HG03039 (cell line): ENCODE data around the gene UCP2.

Source experiments
- ATAC-seq: cut with Tn5 transposase; IDR thresholded peaks from one replicate; pipeline ENCODE4 v1.9.1; 2021; ENCODE audit warnings: mild to moderate bottlenecking, moderate library complexity; ENCODE audit not compliant: unreplicated experiment

Gene UCP2

GRCh38 chr11:73972620-73973449 is 9.8 kb downstream of the UCP2 start:
- ATAC-seq: no peak

DNA sequence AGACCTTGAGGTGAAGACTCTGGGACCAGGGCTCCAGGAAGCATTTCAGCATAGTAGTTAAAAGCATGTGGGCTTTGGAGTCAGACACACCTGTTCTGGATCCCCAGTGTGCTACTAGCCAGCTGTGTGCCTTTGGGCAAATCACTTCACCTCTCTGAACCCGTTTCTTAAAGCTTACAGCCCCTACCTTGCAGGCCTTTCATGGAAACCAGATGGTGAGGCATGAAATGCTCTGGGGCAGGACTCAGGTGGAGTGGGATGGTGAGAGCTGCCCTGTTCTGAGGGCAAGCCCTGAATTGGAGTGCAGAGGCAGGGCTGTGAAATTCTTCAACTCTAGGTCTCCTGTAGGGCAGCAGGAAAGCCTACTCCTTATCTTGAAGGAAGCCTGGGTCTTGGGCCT is 10.5 kb downstream of the UCP2 start:
- ATAC-seq: no peak

DNA sequence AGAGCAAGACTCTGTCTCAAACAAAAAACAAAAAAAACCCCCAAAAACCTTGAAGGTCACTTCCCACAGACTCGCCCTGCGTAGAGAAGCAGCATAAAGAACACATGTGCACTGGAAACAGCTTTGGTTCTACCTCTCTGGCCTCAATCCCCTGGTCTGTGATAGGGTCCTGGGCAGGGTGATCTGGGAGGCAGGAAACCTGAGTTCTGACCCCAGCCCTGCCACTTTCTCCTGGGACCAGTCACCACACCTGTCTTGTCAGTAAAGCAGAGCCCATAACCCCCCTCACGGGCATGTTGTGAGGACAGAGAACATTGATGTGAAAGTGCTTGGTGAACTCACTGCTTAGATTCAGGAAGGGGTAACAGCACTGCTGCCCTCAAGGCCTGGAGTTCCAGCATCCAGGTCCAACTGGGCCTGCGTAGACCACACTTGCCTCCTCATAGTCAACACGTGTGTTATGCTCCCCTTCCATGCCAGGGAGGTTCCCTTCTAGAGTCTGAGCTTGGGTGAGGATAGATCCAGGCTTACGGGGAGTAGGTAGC is 11.4 kb downstream of the UCP2 start:
- no peak for ATAC-seq

DNA sequence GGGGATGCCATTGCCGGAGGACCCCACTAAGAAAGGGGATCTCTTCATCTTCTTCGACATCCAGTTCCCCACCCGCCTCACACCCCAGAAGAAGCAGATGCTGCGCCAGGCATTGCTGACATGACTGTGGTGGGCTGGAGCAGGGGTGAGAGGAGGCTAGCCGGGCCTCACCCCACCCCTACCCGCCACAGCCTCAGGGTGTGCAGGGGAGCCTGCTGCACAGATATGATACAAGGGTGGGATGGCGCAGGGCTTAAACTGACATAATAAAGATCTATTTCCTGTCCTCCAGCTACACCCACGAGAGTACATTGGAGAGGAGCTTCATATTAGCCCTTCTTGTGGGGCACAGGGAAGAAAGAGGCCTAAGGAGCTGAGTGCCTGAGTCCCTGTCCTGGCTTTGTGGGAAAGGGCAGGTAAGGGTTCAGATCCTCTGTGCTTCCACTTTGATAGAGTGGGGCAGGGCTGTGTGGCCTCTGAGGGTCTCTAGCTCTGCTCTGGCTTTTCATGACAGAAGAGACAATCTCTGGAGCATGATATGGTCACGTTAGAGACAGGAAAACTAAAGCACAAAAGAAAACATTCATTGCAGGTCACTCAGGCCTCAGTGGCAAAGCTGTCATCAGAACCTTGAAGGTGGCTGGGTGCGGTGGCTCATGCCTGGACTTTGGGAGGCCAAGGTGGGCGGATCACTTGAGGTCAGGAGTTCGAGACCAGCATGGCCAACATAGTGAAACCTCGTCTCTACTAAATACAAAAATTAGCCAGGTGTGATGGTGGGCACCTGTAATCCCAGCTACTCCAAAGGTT is 12.4 kb downstream of the UCP2 start:
- no peak for ATAC-seq

GRCh38 chr11:73969091-73969490 is 13.6 kb downstream of the UCP2 start:
- ATAC-seq: no peak

- ATAC-seq: no peak
Measured at GRCh38 chr11:73968356-73968966, 14.2 kb downstream of the UCP2 start.

GRCh38 chr11:73965764-73966121 is 16.9 kb downstream of the UCP2 start:
- ATAC-seq: no peak

- ATAC-seq: no peak
Measured at GRCh38 chr11:73965076-73965763, 17.4 kb downstream of the UCP2 start.

DNA sequence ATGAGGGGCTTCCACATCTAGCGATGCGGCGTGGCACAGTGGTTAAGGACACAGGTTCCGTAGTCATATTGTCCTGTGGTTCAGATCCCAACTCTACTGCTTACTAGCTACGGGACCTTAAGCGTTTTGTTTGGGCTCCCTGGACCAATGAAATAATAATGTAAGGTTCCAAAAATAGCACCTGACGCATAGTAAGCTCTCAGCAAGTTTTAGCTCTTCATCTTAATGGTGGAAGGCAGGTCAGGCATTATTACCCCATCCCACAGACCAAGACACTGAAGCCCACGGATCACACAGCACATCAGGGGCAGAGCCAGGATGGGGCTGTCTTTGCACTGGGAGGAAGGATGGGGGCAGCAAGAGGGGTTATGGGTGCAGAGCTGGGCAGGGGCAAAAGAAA is 18.8 kb downstream of the UCP2 start:
- ATAC-seq: no peak

DNA sequence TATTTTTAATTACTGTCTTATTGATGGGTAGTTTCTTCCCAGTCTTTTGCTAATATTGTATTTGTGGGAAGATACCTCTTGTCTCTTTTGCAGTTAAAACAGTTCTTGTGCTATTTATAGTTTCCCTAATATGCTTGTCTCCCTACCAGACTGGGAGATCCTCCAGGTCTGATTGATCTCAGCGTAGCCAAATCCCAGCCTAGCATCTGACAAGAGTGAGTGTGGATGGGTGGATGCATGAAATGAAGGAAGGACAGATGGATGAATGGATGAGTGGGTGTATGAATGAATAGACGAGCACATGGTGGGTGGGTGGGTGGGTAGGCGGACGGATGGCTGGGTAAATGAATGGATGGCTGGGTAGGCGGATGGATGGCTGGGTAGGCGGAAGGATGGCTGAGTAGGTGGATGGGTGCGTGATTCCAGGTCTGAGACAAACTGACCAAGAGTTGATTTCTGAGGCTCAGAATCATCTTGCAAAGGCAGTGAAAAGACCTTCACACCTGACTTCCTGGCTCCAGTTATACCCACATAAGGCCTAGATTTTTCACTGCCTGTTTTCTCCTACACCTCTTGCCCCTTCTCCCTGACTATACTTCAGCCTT is 20.4 kb downstream of the UCP2 start:
- ATAC-seq: no peak

DNA sequence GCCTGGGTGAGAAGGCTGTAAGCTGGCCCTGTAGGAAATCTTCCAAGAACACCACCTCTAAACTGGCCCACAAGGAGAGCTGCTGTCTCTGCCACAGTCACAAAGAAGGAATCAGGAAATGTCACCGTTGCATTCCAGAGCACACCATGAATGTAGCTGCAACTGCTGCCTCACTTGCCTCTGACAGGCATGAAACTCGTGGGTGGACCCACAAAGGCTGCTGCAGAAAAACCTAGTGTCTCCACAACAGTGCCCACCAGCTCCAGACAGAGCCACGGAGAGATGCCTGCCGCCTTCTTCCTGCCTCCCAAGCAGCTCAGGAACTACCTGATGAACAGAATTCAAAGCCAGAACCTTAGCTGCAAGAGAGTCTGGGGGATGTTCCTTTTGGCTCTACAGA is 21.3 kb downstream of the UCP2 start:
- ATAC-seq: no peak

GRCh38 chr11:73958521-73959141 is 24.0 kb downstream of the UCP2 start:
- ATAC-seq: no peak

DNA sequence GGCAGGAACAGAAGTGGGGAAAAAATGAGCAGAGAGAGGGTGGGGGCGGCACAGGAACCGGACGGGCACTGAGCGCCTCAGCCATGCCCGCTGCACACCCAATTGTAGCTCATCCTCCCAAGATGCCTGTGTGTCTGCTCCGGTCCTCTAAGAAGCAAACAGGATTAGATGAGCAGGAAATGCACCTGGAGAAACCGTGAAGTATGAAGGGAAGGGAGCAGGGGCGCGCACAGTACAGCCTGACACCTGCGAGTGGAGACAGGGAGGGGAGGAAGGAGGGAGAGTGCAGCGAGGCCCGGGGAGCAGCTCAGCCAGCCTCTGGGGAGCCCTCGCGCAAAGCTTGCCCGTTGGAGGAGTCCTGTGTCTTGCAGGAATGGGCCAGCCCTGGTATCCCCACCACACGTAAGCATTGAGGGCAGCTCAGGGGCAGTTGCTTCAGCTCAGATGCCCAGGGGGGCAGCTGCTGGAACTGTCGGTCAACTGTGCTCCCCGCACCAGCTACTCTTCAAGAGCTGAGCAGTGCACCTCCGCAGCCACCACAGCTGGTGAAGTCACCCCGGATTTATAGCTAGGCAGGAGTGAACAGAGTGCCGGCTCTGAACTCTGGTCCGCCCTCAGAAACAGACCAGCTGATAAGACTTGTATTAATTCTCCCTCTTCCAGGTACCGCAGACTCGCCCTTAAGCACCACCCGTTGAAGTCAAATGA is 24.8 kb downstream of the UCP2 start:
- no peak for ATAC-seq

DNA sequence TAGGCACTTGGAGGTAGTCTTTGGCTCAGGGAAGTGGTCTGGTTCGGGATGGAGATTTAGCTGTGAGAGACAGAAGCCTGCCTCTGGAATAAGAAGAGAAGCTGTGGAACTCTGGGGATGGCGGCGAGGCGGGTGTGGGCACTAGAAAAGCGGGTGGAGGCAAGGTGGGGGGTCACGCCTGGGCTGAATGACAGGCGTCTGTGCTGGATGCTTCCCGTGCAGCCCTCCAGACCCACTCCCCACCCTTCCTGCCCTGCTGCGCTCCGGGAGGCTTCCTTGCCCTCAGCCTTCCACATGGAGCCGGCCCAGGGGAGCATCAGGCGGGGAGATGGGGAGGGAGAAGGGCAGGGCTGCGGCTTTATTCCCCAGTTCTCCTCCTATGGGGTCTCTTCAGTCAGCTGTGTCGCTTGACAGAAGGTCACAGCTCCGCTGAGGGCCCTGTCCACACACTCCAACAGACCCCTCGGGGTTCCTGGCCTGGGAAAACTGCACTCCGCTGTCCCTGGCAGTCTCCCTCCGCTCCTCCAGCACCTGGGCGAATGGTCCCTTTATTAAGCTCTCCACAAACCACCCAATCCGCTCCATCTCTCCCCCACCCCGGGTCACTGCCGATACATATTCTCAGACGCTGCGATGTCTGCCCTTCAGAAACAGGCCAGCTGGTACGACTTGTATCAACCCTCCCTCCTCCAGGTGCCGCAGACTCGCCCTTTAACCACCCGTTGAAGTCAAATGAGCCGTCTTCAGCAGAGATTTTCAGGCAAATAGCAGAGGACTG is 25.6 kb downstream of the UCP2 start:
- ATAC-seq: no peak

GRCh38 chr11:73951797-73952196 is 30.8 kb downstream of the UCP2 start:
- no peak for ATAC-seq

- peak; percentile 54 for ATAC-seq
Measured at GRCh38 chr11:73950869-73951710, 31.6 kb downstream of the UCP2 start, which contains the start of gene DNAJB13. Gene DNAJB13 (plus strand): TSS chr11:73951026. CDS start chr11:73951070, 44 bp downstream.

- ATAC-seq: no peak
Measured at GRCh38 chr11:73949912-73950311, 32.7 kb downstream of the UCP2 start.

- no peak for ATAC-seq
Measured at GRCh38 chr11:73949246-73949645, 33.4 kb downstream of the UCP2 start.
